Measurements from ENCODE around the gene LCE2B. TPM values are rescaled to one million over a fixed set of nuclear protein-coding genes. Genes with fewer than 3 reads are reported as not detected.

Gene LCE2B
- total and polyA plus RNA-seq, 2 of the 13 experiments (the other 11 are each of a cell fraction or from before 2014, with no cell fraction given), result not detected

DNA sequence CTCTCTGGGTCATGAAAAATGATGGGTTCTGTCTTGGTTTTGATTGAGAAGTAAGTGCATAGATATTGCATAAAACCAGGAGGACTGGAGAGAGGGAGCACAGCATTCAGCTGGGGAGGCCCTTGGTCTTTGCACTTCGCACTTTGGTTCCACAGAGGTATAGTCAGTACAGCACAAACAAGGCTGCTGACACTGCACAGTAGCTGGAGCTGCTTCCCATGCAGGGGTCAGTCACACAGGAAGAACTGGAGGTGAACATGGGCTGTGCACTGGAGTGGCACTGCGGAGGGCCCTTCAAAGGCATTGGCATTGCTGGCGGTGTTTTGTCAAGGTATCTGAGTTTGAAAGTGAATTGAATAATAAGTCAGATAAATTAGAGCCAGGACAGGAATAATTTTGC lies 27.3 kb upstream of the LCE2B start:
- WGBS (ENCODE audit: low lambda C conversion rate), result 5% methylated on average over 3 of the region's 3 CpGs

More for the DNA sequence above, 27.3 kb upstream of the LCE2B start:
- ChIA-PET CTCF (ENCODE audit: low intra/inter-chr PET ratio, low total read pairs) (no interaction called here), POLR2A (no interaction called here)
- Histone ChIP-seq H4K20me1 (ENCODE audit: insufficient read depth, low read length) (no peaks in the 10 kb centered on the region), H3K9me3 (ENCODE audit: low read length) (no peaks in the 10 kb centered on the region), H3K4me1 (ENCODE audit: insufficient read depth, low read length) (no peaks in the 10 kb centered on the region), H3K27me3 (ENCODE audit: control insufficient read depth in 1 of 2, insufficient read depth in 2 of 2, low read length in 2 of 2) (no peaks in the 10 kb centered on the region), H3K4me3 (replicated peaks in 1 of 3; ENCODE audit: insufficient read depth in 1 of 3, low read depth in 2 of 3, low read length in 3 of 3) (no peak overlapping the region), H2AFZ (ENCODE audit: low read length) (no peak overlapping the region), H3K36me3 (replicated peaks in 1 of 2; ENCODE audit: control insufficient read depth in 1 of 2, insufficient read depth in 2 of 2, low read length in 2 of 2) (no peaks in the 10 kb centered on the region), H3K79me2 (ENCODE audit: insufficient read depth, low read length) (no peaks in the 10 kb centered on the region), H3K9ac (ENCODE audit: insufficient read depth, low read depth, low read length) (no peak overlapping the region), H3K4me2 (ENCODE audit: low read depth, low read length) (no peak overlapping the region), H3K27ac (ENCODE audit: extremely low read length, insufficient read depth, low read length) (no peak overlapping the region)
- FAIRE-seq, result no peak
- intact Hi-C loops (cut with micrococcal nuclease; ENCODE audit: unreplicated experiment) (no loop called here), in situ Hi-C loops (cut with HindIII; ENCODE audit: extremely low pct_ligation_motif_present, low pct_unique_long_range_greater_than_20kb) (no loop called here)
- TF ChIP-seq ZNF263 (CRISPR knock-in tag; IDR thresholded peaks at IDR 0.05), result peak; percentile 99
- peak; percentile 32 to 59; a peak in 3 of 4 replicates for TF ChIP-seq MAFK (conservative IDR thresholded peaks at IDR 0.05 in 1 of 2, IDR thresholded peaks at IDR 0.05 in 1 of 2; ENCODE audit: low read length in 2 of 2)
- peak; percentile 29; the same call in 1 of the 2 replicates for TF ChIP-seq SALL1 (CRISPR knock-in tag; IDR thresholded peaks at IDR 0.05)
- no peak for TF ChIP-seq NFIC (IDR thresholded peaks at IDR 0.05; ENCODE audit: low read length)
- TF ChIP-seq ADNP (CRISPR knock-in tag; IDR thresholded peaks at IDR 0.05), result no peak
- TF ChIP-seq SKI (IDR thresholded peaks at IDR 0.05; ENCODE audit: partially characterized antibody), result peak; percentile 11
- peak; percentile 87 for TF ChIP-seq ZKSCAN5 (CRISPR knock-in tag; IDR thresholded peaks at IDR 0.05)
- no peak for TF ChIP-seq ZNF614 (CRISPR knock-in tag; IDR thresholded peaks at IDR 0.05; ENCODE audit: borderline replicate concordance)
- no peak for TF ChIP-seq ATRX (CRISPR knock-in tag; IDR thresholded peaks at IDR 0.05; ENCODE audit: borderline replicate concordance)
- peak; percentile 64 for TF ChIP-seq MAFF (IDR thresholded peaks at IDR 0.05; ENCODE audit: low read depth, low read length)
- peak; percentile 30; the same call in 1 of the 2 replicates for TF ChIP-seq NCOR1 (IDR thresholded peaks at IDR 0.05; ENCODE audit: borderline replicate concordance, low read length)
- TF ChIP-seq, protein P1, sequence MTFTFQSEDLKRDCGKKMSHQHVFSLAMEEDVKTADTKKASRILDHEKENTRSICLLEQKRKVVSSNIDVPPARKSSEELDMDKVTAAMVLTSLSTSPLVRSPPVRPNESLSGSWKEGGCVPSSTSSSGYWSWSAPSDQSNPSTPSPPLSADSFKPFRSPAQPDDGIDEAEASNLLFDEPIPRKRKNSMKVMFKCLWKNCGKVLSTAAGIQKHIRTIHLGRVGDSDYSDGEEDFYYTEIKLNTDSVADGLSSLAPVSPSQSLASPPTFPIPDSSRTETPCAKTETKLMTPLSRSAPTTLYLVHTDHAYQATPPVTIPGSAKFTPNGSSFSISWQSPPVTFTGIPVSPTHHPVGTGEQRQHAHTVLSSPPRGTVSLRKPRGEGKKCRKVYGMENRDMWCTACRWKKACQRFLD (CRISPR knock-in tag; IDR thresholded peaks at IDR 0.05; ENCODE audit: borderline replicate concordance), result no peak
- TF ChIP-seq HNF4A (CRISPR knock-in tag; IDR thresholded peaks at IDR 0.05), result peak; percentile 83
- TF ChIP-seq HNF4G (IDR thresholded peaks at IDR 0.05; ENCODE audit: borderline replicate concordance, low read depth, low read length), result peak; percentile 50; the same call in 1 of the 2 replicates
- TF ChIP-seq HNF4G (CRISPR knock-in tag; IDR thresholded peaks at IDR 0.05; ENCODE audit: borderline replicate concordance, low read depth), result no peak; the same call in 1 of the 2 replicates
- TF ChIP-seq, protein P2, sequence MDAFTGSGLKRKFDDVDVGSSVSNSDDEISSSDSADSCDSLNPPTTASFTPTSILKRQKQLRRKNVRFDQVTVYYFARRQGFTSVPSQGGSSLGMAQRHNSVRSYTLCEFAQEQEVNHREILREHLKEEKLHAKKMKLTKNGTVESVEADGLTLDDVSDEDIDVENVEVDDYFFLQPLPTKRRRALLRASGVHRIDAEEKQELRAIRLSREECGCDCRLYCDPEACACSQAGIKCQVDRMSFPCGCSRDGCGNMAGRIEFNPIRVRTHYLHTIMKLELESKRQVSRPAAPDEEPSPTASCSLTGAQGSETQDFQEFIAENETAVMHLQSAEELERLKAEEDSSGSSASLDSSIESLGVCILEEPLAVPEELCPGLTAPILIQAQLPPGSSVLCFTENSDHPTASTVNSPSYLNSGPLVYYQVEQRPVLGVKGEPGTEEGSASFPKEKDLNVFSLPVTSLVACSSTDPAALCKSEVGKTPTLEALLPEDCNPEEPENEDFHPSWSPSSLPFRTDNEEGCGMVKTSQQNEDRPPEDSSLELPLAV (CRISPR knock-in tag; conservative IDR thresholded peaks at IDR 0.05; ENCODE audit: low read depth), result no peak
- no peak for TF ChIP-seq GABPA (IDR thresholded peaks at IDR 0.05; ENCODE audit: low read depth, low read length)
- peak; percentile 31; the same call in 1 of the 2 replicates for TF ChIP-seq GABPA (CRISPR knock-in tag; IDR thresholded peaks at IDR 0.05; ENCODE audit: low read depth)
- TF ChIP-seq, protein P3, sequence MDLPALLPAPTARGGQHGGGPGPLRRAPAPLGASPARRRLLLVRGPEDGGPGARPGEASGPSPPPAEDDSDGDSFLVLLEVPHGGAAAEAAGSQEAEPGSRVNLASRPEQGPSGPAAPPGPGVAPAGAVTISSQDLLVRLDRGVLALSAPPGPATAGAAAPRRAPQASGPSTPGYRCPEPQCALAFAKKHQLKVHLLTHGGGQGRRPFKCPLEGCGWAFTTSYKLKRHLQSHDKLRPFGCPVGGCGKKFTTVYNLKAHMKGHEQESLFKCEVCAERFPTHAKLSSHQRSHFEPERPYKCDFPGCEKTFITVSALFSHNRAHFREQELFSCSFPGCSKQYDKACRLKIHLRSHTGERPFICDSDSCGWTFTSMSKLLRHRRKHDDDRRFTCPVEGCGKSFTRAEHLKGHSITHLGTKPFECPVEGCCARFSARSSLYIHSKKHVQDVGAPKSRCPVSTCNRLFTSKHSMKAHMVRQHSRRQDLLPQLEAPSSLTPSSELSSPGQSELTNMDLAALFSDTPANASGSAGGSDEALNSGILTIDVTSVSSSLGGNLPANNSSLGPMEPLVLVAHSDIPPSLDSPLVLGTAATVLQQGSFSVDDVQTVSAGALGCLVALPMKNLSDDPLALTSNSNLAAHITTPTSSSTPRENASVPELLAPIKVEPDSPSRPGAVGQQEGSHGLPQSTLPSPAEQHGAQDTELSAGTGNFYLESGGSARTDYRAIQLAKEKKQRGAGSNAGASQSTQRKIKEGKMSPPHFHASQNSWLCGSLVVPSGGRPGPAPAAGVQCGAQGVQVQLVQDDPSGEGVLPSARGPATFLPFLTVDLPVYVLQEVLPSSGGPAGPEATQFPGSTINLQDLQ (CRISPR knock-in tag; IDR thresholded peaks at IDR 0.05), result no peak
- no TSS peak for BruUV-seq (replicated peaks)
- peak; percentile 16 for DNase-seq (ENCODE audit: low spot score)
- peak; percentile 80 for ATAC-seq
